ENCODE measurements around the gene CUL2.

DNA sequence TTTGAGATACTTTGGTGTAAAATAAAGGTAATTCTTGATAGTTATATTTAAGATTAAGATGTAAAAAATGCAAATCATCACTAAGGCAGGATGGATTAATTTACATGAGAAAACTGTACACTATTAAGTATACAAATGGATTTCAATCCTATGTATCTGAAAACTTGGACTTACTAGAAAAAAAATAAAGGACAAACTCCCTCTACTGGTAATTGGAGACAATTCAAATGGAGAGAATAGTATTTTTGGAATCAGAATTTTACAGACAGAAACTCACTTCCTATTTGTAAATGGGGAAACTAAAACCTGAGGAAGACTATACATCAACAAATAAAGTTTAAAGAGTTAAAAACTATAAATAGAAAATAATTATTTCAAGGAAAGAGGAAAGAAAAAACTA, 62.6 kb downstream of the CUL2 start:
- TF ChIP-seq EZH2phosphoT487 (IDR thresholded peaks at IDR 0.05; ENCODE audit: unreplicated experiment) (no peak), POLR2AphosphoS5 (IDR thresholded peaks at IDR 0.05; ENCODE audit: low read depth) (no peak), EZH2 (IDR thresholded peaks at IDR 0.05; ENCODE audit: low read depth, unreplicated experiment) (no peak), CREB1 (CRISPR knock-in tag; IDR thresholded peaks at IDR 0.05; ENCODE audit: low read depth) (no peak), JUNB (IDR thresholded peaks at IDR 0.05; ENCODE audit: unreplicated experiment) (no peak)
- TF ChIP-seq, protein P1, sequence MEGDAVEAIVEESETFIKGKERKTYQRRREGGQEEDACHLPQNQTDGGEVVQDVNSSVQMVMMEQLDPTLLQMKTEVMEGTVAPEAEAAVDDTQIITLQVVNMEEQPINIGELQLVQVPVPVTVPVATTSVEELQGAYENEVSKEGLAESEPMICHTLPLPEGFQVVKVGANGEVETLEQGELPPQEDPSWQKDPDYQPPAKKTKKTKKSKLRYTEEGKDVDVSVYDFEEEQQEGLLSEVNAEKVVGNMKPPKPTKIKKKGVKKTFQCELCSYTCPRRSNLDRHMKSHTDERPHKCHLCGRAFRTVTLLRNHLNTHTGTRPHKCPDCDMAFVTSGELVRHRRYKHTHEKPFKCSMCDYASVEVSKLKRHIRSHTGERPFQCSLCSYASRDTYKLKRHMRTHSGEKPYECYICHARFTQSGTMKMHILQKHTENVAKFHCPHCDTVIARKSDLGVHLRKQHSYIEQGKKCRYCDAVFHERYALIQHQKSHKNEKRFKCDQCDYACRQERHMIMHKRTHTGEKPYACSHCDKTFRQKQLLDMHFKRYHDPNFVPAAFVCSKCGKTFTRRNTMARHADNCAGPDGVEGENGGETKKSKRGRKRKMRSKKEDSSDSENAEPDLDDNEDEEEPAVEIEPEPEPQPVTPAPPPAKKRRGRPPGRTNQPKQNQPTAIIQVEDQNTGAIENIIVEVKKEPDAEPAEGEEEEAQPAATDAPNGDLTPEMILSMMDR (conservative IDR thresholded peaks at IDR 0.05; ENCODE audit: low read depth in 2 of 2), result peak in 1 of 2 experiments; percentile 64; a peak in 3 of 4 replicates
- TF ChIP-seq, protein P2, sequence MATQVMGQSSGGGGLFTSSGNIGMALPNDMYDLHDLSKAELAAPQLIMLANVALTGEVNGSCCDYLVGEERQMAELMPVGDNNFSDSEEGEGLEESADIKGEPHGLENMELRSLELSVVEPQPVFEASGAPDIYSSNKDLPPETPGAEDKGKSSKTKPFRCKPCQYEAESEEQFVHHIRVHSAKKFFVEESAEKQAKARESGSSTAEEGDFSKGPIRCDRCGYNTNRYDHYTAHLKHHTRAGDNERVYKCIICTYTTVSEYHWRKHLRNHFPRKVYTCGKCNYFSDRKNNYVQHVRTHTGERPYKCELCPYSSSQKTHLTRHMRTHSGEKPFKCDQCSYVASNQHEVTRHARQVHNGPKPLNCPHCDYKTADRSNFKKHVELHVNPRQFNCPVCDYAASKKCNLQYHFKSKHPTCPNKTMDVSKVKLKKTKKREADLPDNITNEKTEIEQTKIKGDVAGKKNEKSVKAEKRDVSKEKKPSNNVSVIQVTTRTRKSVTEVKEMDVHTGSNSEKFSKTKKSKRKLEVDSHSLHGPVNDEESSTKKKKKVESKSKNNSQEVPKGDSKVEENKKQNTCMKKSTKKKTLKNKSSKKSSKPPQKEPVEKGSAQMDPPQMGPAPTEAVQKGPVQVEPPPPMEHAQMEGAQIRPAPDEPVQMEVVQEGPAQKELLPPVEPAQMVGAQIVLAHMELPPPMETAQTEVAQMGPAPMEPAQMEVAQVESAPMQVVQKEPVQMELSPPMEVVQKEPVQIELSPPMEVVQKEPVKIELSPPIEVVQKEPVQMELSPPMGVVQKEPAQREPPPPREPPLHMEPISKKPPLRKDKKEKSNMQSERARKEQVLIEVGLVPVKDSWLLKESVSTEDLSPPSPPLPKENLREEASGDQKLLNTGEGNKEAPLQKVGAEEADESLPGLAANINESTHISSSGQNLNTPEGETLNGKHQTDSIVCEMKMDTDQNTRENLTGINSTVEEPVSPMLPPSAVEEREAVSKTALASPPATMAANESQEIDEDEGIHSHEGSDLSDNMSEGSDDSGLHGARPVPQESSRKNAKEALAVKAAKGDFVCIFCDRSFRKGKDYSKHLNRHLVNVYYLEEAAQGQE (IDR thresholded peaks at IDR 0.05; ENCODE audit: unreplicated experiment), result no peak

Measured in GM23338 (cell line).